ENCODE data around the gene IFITM10.

Gene IFITM10

DNA sequence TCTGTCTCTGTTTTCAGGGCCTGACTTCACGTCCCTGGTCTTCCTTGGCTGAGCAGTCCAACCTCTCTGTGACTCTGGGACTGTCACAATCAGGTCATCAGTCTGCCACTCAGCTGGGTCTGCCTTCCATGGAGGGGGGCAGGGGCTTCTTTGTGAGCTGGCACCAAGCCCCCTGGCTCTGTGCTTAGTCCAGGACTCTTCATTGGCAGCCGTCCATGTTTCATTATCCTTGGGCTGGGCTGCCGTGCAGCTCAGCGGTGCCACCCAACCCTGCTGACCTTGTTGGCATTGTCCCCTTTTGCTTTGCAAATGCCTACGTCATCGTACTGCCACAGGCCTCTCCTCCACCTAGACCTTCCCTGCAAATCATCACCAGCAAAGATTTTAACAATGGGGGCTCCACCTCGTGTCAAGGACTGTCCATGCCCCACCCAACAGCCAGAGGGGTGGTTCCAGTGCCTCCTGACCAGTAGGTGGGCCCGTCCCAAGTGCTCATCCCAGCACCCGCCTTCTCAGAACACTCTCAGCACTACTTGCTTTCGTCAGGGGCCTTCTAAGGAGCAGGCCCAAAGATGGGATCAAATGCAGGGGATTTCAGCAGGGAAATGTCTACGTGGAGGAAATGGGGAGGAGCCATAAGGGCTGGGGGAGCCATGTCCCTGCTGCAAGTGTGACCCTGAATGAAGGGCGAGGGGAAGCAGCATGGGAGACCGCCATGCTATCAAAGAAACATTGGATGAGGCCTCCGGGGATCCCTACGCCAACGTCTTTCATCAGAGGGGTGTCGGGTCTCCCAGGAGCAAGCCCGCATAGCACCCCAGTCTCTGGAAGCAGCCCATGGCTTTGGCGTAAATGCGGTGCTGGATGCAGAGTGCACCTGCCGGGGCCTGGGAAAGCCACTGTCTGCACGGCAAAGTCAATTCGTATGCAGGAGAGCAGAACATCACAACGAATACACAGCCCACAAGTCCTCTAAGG lies 35.2 kb downstream of the IFITM10 start:
- no peak for DNase-seq (ENCODE audit: low spot score)

DNA sequence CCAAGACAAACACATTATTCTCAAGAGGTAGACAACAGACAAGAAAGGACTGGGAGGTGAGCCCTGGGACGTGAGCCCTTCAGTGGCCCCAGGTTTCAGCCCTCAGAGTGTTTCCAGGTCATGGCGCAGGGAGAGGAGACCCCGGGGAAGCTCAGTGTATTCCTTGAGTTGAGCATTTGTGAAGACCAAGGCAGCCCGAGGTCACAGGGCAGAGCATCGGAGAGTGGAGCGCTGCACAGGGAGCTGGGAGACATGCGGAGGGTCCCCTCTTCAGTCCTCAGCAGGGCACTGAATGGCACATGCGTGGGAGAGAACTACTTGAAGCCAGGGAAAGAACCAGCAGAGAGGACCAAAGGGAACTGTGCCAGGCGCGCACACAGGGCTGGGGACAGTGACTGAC lies 41.7 kb downstream of the IFITM10 start:
- DNase-seq (ENCODE audit: low spot score), result no peak

DNA sequence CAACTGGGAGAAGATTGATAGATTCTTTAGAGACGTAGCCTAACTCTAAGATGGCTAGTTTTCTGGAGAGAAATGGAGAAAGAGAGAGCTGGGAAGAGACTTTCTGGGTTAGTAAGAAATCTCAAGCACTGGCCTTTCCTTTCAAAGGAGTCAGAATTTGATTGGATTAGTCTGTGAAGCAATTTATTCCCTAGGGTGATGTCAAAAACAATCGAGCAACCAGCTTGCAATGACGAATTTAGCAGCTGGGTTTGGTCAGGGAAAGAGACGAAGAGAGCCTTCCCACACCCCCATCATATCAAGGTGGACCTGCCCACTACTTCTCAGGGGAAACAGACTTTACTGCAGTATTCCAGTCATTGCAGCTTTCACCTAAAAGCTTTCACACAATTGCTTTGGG lies 42.6 kb downstream of the IFITM10 start:
- DNase-seq (ENCODE audit: low spot score), result no peak

DNA sequence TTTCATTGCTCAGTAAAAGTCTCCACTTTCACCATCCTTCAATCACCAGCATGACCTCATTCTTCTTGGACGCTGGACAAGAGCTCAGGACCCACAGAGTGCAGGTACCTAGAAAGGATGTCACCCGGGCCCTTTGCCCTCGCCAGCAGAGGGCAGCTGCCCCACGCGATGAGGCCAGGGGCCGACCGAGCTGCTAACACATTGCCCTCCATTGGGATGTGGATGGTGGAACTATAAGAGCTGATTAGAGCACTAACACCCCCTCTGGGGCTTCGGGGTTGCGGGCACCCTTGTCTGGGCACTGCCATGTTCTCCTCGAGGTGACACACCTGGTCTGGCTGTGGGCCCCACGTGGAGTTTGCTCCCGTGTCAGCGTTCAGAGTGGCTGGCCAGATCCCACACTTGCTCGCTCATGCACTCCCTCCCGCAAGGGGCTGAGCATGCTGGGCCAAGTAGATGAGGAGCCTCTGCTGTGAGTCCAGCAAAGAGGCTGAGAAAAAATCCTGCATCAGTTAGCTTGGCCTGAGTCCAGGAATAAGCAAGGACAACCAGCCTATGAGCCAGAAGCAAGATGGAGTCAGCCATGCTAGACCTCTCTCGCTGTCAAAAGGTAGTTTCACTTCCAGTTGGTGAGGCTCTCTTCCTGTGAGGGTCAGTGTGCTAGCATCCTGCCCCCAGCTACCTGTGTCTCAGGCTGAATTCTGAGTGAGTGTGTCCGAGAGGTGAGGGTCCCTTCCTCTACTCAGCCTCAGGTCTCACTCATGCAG lies 43.6 kb downstream of the IFITM10 start:
- DNase-seq (ENCODE audit: low spot score), result no peak

DNA sequence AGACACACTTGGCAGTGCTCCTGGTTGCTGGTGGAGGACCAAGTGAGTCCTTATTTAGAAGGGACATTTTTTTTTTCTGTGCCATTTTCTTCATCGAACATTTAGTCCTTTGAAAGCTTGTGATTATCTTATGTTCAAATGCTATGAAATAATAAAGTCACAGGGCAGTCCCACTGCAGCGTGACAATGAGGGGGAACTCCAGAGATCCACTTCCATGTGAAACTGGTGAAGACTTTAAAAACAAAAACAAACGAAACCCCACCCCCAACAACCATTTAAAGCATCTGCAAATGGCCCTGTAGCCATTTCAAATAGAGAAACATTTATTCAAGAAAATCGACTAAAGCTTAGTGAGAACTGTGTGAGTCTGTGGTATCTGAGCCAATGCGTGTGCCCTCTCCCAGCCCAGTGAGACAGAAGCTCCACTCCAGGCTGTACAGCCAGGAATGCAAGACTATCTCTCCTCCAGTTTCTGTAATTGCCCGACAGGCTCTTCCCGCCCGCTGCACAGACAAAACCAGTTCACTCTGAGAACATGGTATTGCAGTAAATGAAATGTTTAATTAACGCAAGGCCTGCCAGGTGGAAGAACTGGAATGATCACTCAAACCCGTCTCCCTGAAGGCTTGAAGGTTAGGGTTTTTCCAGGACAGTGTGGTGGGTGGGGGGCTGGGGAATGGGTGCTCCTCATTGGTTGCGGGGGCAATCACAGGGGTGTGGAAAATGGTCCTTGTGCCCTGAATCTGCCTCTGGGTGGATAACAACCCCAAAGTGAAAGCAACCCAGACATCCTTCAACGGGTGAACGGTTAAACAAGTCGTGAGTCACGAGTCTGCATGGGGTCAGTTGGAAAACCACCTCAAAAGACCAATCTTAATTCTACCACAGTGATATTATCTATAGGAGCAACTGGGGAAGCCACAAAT lies 45.0 kb downstream of the IFITM10 start:
- DNase-seq (ENCODE audit: low spot score), result no peak

DNA sequence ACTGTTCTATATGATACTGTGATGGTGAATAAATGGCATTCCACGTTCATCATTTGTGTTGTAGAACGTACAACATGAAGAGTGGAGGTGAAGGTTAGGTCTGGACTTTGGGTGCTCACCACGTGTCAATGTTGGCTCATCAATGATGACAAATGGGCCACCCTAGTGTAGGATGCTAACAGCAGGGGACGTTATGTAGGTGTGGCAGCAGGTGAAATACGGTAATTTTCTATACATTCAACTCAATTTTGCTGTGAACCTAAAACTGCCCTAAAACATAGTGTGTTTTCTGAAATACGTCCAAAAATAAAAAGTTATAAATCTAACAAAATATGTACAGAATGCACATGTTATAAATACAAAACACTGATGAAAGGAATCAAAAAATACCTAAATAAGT lies 47.2 kb downstream of the IFITM10 start:
- no peak for DNase-seq (ENCODE audit: low spot score)

DNA sequence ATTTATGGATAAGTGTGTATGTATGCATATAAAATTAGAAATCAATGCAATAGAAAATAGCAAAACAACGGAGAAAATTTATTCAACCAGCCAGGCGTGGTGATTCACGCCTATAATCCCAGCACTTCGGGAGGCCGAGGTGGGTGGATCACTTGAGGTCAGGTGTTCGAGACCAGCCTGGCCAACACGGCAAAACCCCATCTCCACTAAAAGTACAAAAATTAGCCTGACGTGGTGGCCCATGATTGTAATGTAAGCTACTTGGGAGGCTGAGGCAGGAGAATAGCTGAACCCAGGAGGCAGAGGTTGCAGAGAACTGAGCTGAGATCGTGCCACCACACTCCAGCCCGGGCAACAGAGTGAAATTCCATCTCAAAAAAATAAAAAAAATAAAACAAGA lies 47.9 kb downstream of the IFITM10 start:
- DNase-seq (ENCODE audit: low spot score), result no peak

DNA sequence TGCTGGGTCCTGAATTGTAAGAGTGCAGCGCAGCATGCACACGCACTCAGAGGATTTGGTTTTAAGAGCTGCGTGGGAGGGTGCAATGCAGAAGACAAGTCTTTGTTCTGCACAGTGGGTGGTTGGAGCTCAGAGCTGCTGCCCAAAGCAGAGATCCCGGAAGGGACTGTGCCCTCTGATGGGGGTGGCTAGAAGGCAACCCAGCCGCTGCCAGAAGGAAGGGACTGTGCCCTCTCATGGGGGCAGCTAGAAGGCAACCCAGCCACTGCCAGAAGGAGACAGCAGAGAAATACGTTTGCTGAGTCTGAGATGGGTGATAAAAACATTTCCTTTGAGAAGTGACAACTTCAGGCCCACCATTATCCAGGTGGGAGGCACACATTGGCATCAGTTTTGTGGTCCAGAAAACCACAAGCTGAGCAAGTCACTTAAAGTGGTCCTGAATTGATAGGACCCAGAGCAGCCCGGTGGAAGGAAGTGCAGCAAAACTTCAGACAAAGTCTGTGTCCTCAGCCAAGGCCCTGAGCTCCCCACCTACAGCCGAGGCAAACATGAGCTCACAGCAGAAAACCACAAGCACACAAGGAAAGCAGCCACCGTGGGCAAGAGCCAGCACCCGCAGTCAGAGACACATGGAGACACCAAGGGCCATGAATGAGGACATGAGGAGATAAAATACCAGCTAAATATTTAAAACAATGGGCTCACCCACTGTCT lies 49.1 kb downstream of the IFITM10 start:
- DNase-seq (ENCODE audit: low spot score), result no peak

DNA sequence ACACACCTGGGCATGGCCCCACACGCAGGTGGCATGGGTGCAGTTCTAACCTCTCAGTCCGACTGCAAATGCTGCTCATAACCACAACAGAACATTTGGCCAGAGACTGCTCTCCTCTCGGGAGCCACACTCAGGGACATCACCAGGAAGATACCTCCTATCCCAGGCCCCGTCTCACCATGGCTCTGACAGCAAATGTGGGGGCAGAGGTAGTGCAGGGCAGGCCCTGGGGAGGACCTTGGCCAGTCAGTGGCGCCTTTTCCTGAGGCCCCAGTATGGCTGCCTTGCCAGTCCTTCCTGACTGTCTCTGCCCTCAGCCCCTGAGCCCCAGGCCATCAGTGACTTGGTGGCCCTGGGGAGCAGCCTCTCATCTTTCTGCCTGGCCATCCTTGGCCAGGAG lies 50.6 kb downstream of the IFITM10 start:
- DNase-seq (ENCODE audit: low spot score), result no peak

DNA sequence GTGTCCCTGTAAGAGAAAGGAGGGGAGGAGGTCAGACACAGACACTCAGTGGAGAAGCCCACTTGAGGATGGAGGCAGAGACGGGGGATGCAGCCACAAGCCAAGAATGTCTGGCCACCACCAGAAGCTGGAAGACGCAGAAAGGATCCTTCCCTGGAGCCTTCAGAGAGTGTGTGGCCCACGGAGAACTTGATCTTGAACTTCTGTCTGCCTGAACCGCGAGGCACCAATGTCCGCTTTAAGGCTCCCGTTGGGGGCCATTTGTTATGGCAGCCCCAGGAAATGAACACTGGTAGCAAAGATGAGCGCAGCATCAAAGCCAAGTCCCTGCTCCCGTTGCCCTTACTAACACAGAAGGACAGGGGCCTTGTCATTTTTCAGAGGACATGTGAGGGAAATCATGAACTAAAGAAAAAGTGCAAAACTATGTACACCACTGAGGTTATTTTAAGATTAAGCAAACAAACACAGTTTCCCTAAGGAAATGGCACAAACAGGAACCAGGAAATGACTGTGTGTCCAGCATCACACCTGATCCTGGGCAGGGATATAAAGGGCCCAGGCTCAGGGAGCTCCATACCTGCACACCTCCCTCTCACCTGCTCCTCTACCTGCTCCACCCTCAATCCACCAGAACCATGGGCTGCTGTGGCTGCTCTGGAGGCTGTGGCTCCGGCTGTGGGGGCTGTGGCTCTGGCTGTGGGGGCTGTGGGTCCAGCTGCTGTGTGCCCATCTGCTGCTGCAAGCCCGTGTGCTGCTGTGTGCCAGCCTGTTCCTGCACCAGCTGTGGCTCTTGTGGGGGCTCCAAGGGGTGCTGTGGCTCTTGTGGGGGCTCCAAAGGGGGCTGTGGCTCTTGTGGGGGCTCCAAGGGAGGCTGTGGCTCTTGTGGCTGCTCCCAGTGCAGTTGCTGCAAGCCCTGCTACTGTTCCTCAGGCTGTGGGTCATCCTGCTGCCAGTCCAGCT lies 53.5 kb downstream of the IFITM10 start, which contains the start of gene KRTAP5-6:
TSS of gene KRTAP5-6 (plus strand) at position 588 of the 963 bp plus-strand sequence. CDS start at position 639, 51 bp downstream.
- no peak for DNase-seq (ENCODE audit: low spot score)

DNA sequence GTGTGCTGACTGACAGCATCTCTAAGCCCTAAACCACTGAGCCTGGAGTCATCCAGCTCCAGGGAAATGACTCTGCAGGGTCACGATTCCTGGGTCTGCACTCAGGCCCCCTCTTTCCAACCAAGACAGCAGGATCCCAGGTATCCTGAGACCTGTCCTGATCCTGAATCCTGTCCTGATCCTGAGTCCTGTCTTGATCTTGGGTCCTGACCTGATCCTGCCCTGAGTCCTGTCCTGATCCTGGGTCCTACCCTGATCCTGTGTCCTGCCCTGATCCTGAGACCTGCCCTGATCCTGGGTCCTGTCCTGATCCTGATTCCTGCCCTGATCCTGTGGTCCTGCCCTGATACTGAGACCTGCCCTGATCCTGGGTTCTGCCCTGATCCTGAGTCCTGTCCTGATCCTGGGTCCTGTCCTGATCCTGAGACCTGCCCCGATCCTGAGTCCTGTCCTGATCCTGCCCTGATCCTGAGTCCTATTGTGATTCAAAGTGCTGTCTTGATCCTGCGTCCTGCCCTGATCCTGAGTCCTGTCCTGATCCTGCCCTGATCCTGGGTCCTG lies 54.8 kb downstream of the IFITM10 start:
- DNase-seq (ENCODE audit: low spot score), result no peak

DNA sequence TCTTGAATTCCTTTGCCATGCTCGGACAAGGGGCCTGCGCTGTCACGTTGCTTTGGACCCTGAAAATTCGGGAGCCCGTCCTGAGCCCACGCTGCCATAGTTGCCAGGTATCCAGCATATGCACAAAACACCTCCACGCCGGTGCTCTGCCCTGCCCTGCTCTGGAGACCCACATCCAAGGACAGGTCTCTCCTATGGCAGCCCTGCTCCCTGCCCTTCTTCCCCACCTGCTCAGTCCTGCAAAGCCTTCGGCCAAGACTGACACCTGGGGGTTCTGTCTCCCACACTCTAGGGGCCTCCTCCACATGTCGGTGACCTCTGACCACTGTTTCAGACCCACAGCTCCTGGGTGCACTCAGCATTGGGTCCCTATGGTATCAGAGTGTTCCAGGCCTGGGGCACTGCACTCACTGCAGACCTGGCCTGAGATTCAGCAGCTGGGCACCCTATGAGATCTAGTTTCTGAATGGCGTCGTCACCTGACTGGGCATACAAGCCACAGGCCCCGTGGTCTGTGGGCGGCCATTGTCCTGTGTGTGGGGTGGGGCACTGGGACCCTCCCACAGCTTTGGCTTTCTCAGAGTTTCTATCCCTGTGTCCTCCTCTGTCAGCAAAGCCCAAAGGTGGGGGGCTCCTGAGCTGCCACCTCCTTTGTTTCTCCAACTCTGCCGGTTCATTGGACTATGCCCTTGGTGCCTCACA lies 55.4 kb downstream of the IFITM10 start:
- DNase-seq (ENCODE audit: low spot score), result no peak

DNA sequence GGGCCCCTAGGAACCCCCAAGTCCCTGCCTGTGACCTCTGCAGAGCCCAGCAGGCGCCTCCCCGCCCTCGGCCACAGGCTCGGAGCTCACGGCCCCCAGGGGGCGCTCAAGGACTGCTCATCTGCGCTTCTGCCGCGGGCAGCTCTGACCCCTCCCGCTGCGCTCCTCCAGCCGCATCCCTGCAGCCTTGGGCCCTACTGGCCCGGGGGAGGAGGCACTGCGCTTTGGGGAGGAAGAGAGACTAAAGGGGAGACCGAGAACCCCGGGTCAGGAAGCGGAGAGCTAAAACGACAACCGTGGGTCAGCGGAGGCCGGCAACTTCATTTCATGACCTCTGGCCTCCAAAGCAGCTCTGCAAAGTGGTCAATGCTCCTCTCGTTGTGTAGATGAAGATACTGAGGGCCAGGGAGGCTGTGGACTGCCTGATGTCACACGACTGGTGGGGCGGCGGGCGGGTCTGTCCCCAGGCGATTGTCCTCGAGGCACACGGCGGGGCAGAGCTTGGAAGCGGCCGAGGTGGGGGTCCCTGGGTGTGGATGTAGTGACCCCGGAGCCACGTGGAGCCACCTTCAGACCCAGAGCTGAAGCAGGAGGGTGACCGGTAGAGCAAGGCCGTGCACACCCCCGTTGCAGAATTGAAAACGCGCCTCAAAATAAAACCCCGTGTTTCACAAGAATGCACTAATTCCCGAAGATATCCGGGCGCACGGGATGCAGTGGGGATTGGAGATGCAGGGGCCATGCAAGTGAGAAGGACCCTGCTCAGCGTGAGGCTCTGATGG lies 56.1 kb downstream of the IFITM10 start:
- peak; percentile 94 for DNase-seq (ENCODE audit: low spot score)

DNA sequence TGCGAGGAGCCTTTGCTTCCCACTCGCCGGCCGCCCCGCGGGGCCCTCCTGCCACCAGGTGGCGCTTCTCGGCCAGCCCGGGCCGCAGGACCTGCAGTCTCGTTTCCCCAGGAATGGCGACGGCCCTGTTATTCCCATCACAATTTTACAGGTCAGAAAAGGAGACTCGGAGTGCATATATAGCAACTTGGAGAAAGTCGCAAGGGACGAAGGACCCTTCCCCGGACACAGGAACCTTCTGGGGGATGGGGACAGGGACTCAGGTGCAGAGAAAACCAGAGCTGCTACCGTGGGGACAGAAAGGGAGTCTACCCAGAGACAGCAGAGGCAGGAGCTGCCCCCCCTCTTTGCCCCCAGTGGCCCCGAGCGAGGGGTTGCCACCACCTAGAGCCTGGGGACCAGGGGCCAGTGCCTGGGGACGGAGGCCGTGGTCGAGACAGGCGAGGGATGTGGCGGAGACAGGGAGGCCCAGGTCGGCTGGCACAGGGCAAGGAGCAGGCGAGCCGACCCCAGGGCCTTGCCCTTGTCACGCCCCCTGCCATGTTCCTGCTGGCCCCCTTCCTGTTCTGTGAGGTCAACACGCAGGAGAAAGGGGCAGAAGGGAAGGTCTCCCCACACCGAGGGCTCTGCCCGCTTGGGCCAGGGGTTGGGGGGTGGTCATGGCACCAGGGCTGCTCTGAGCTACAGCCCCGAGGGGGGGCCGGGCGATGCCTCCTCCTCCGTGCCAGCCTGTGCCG lies 56.9 kb downstream of the IFITM10 start:
- DNase-seq (ENCODE audit: low spot score), result peak; percentile 93

DNA sequence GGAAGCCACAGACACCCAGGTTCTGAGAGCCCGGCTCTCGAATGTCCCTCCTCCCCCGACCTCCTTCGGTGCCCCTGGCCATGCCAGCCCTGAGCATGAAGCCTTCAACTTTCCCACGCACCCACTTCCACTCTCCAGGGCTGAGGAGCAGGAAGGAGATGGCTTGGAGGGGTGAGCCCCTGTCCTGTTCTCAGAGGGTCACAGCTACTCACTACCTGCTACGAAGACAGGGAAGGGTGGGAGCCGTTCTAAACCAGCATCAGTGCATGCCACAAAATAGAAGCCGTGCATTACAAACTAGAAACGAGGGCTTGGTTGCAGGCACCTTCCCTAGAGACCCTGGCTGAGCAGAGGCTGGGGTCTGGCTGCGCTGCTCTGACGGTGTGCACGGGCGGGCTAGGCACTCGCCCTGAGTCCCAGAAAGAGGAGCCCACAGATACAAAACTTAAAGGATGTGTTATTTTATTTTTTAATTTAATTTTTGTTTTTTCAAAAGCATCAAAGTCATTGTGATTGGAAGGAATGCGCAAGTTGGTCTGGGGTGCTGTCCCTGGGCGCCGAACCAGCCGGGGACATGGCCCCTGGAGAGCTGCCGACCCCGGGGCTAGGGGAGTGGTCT lies 57.6 kb downstream of the IFITM10 start:
- DNase-seq (ENCODE audit: low spot score), result no peak

DNA sequence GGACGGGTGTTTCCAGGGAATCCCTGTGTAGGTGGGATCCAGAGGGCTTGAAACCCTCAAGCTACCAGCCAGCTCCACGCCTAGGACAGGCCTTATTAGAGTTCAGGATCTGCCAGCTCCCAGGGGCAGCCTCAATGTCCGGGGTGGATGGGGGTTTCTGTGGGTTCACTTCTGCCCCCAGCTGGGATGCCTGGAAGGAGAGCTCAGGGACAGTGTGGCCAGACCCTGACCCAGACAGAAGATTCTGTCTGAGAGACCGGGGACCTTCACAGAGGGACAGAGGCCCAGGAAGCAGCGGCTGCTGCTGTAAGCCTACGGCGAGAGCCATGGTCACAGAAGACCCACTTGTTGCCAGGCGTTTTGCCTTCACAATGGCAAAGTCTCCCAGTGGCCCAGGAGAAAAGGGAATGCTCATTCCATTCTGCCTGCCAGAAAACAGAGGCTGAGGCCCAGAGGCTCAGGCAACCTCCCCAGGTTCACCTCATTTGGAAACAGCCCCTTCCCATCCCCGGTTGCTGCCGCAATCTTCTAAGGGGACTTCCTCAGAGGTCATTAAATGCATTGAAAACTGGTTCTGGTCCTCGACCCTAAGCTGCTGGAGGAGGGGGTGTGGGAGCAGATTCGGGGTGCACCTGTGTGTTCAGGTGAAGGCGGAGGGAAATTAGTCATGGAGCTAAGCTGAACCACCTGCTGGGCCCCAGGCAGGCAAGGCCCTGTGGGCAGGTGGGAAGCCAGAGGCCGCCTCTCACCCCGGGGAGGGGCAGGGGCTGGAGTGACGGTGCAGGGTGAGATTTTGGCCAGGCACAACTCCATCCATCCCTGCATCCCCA lies 58.3 kb downstream of the IFITM10 start:
- no peak for DNase-seq (ENCODE audit: low spot score)

Data from AG08396 (cell line).